ENCODE measurements around the gene BCAS3. TPM values are rescaled to one million over a fixed set of nuclear protein-coding genes. Genes with fewer than 3 reads are reported as not detected.
"Not testable (repeated sequence)": the region's sequence is repeated elsewhere in the genome, so short reads cannot be mapped to it uniquely, and the experiment has no call there.

The BCAS3 gene
- total and polyA plus RNA-seq, 2 donors (not counting 1 experiment from before 2014, with no cell fraction given): 13.9 to 73.4 TPM

GRCh38 chr17:60971515-60972369 lies 294.1 kb downstream of the BCAS3 start:
- intact Hi-C loops (cut with micrococcal nuclease): no loop called here
- CTCF ChIA-PET: interaction anchor here (0.5 to 1.8 kb wide), 12 partner anchors 10 to 869 kb away, joined by 3 to 12 read pairs (median 4); no protein-coding TSS in a partner anchor
- Histone ChIP-seq H3K4me2 (replicated peaks; ENCODE audit: low read depth, low read length, poor library complexity, severe bottlenecking) (no peak overlapping the region), H3K4me3 (ENCODE audit: control extremely low read depth in 1 of 5, extremely low read depth in 1 of 5, insufficient read depth in 1 of 5, low read depth in 2 of 5, low read length in 4 of 5) (no peak overlapping the region), H3K9ac (ENCODE audit: low read length) (no peak overlapping the region), H3K27ac (ENCODE audit: low read length in 2 of 2) (no peak overlapping the region), H3K79me2 (ENCODE audit: control insufficient read depth, insufficient read depth, low read length) (no peaks in the 10 kb centered on the region), H3K27me3 (replicated peaks in 1 of 4; ENCODE audit: control extremely low read depth in 1 of 4, control insufficient read depth in 3 of 4, insufficient read depth in 4 of 4, low read length in 3 of 4) (no peaks in the 10 kb centered on the region), H3K4me1 (ENCODE audit: control insufficient read depth in 2 of 2, insufficient read depth in 2 of 2, low read length in 2 of 2) (no peaks in the 10 kb centered on the region), H2AFZ (ENCODE audit: insufficient read depth, low read depth, low read length, poor library complexity, severe bottlenecking) (no peak overlapping the region), H3K36me3 (replicated peaks in 1 of 2; ENCODE audit: control extremely low read depth in 1 of 2, control insufficient read depth in 1 of 2, extremely low read depth in 1 of 2, insufficient read depth in 2 of 2, low read length in 1 of 2) (no peaks in the 10 kb centered on the region), H3K9me3 (ENCODE audit: control extremely low read depth in 1 of 3, control insufficient read depth in 2 of 3, insufficient read depth in 1 of 3, low read length in 2 of 3) (peaks cover 0 to 4% (median under 1%) of the 10 kb centered on the region in 3 donors), H4K20me1 (ENCODE audit: control insufficient read depth, insufficient read depth, low read length, poor library complexity, severe bottlenecking) (no peaks in the 10 kb centered on the region)
- no peaks in the 10 kb centered on the region for H3K4me1 Mint-ChIP-seq
- no peak overlapping the region for H3K27ac Mint-ChIP-seq
- 83% methylated on average over 1 of the region's 6 CpGs for WGBS (ENCODE audit: insufficient coverage)
- peak; percentile 43 for DNase-seq
- no peak overlapping the region for H3K4me3 Mint-ChIP-seq
- no peak for ATAC-seq (ENCODE audit: low read depth)
- POLR2A ChIA-PET: no interaction called here
- H3K27me3 Mint-ChIP-seq: peaks cover 4% of the 10 kb centered on the region
- TF ChIP-seq CTCF (IDR thresholded peaks at IDR 0.05) (peak; percentile 59), EZH2 (IDR thresholded peaks at IDR 0.05; ENCODE audit: borderline replicate concordance, insufficient read depth, low read depth, low read length, poor library complexity, severe bottlenecking) (no peak)
- no peaks in the 10 kb centered on the region for H3K9me3 Mint-ChIP-seq (ENCODE audit: insufficient read depth)

- H3K9ac ChIP-seq (ENCODE audit: low read length); H3K36me3 ChIP-seq (replicated peaks in 1 of 2; ENCODE audit: control extremely low read depth in 1 of 2, control insufficient read depth in 1 of 2, extremely low read depth in 1 of 2, insufficient read depth in 2 of 2, low read length in 1 of 2); intact Hi-C loops (cut with micrococcal nuclease); H3K4me1 Mint-ChIP-seq; H3K79me2 ChIP-seq (ENCODE audit: control insufficient read depth, insufficient read depth, low read length); H3K4me2 ChIP-seq (replicated peaks; ENCODE audit: low read depth, low read length, poor library complexity, severe bottlenecking); H3K4me3 ChIP-seq (ENCODE audit: control extremely low read depth in 1 of 5, extremely low read depth in 1 of 5, insufficient read depth in 1 of 5, low read depth in 2 of 5, low read length in 4 of 5); H2AFZ ChIP-seq (ENCODE audit: insufficient read depth, low read depth, low read length, poor library complexity, severe bottlenecking); H3K9me3 Mint-ChIP-seq (ENCODE audit: insufficient read depth); H3K4me1 ChIP-seq (ENCODE audit: control insufficient read depth in 2 of 2, insufficient read depth in 2 of 2, low read length in 2 of 2); ATAC-seq (ENCODE audit: low read depth); H3K4me3 Mint-ChIP-seq; CTCF ChIA-PET; H3K27ac Mint-ChIP-seq; H3K27me3 Mint-ChIP-seq; H3K9me3 ChIP-seq (ENCODE audit: control extremely low read depth in 1 of 3, control insufficient read depth in 2 of 3, insufficient read depth in 1 of 3, low read length in 2 of 3); POLR2A ChIA-PET; DNase-seq; H4K20me1 ChIP-seq (ENCODE audit: control insufficient read depth, insufficient read depth, low read length, poor library complexity, severe bottlenecking); H3K27ac ChIP-seq (ENCODE audit: low read length in 2 of 2); H3K27me3 ChIP-seq (replicated peaks in 1 of 4; ENCODE audit: control extremely low read depth in 1 of 4, control insufficient read depth in 3 of 4, insufficient read depth in 4 of 4, low read length in 3 of 4): not testable (repeated sequence)
- WGBS (ENCODE audit: insufficient coverage): 100% methylated on average over 11 of the region's 23 CpGs
These were observed 299.2 kb downstream of the BCAS3 start for GRCh38 chr17:60976861-60977260.
